ENCODE measurements around the gene APH1B.

DNA sequence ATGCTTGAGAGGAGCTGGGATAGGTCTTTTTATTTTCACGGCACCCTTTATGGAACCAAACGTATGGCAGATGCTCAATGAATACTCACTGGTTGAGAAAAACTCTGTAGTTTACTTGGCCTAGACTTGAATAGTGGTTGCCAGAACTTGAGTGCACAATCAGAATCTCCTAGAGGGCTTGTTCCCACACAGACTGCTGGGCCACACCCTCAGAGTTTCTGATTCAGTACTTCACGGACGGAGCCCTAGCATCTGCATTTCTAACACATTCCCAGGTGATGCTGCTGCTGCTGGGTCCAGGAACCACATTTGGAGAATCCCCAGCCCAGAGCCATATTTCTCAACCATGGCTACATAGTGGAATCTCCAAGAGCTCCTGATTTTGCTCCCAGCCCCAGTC, 79.7 kb downstream of the APH1B start:
- TF ChIP-seq, protein P1, sequence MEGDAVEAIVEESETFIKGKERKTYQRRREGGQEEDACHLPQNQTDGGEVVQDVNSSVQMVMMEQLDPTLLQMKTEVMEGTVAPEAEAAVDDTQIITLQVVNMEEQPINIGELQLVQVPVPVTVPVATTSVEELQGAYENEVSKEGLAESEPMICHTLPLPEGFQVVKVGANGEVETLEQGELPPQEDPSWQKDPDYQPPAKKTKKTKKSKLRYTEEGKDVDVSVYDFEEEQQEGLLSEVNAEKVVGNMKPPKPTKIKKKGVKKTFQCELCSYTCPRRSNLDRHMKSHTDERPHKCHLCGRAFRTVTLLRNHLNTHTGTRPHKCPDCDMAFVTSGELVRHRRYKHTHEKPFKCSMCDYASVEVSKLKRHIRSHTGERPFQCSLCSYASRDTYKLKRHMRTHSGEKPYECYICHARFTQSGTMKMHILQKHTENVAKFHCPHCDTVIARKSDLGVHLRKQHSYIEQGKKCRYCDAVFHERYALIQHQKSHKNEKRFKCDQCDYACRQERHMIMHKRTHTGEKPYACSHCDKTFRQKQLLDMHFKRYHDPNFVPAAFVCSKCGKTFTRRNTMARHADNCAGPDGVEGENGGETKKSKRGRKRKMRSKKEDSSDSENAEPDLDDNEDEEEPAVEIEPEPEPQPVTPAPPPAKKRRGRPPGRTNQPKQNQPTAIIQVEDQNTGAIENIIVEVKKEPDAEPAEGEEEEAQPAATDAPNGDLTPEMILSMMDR (IDR thresholded peaks at IDR 0.05), result no peak
- TF ChIP-seq SIN3A (IDR thresholded peaks at IDR 0.05; ENCODE audit: borderline replicate concordance, insufficient read depth, low read depth, low read length), result no peak

Data from Panc1 (cell line).